ENCODE data around the gene SCNN1B.

GRCh38 chr16:23398987-23399805 is 97.1 kb downstream of the SCNN1B start:
- TF ChIP-seq CTCF (IDR thresholded peaks at IDR 0.05; ENCODE audit: insufficient read depth, low read length, poor library complexity, severe bottlenecking) (no peak), EZH2phosphoT487 (conservative IDR thresholded peaks at IDR 0.05; ENCODE audit: low read length) (no peak)
